DMS114 treated with DMSO at 0.1 percent for 48 hours (cell line): ENCODE measurements around the gene FRMD5.

Source experiments
- DNase-seq: peaks from one replicate; lab custom pipeline; 2025; ENCODE audit not compliant: unreplicated experiment; lab: John Stamatoyannopoulos, UW

FRMD5 gene

GRCh38 chr15:43981576-43981975 is 213.5 kb downstream of the FRMD5 start:
- no peak for DNase-seq

GRCh38 chr15:43977072-43977884 is 217.8 kb downstream of the FRMD5 start:
- no peak for DNase-seq

- DNase-seq: no peak
These were observed 219.3 kb downstream of the FRMD5 start for GRCh38 chr15:43975770-43976169.

- no peak for DNase-seq
These were observed 219.7 kb downstream of the FRMD5 start for GRCh38 chr15:43975326-43975725.

DNA sequence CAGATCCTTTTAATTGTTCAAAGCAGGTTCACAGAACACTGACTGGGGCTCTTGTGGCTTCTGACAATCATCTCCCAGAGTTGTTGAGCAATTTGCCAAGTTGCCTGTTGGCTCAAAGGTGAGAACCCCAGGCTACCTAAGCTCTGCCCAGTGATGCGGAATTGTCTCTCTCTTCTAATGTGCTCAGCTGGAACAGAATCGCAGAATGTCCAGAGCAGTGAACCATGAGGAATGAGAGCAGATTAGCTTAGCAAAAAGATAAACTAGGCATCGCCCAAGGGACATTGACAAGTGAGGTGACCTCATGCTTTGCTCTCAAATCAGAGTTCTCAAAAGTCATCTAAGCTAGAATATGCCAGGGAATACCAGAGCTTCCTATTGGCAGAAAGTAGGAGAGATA is 220.2 kb downstream of the FRMD5 start:
- no peak for DNase-seq

DNA sequence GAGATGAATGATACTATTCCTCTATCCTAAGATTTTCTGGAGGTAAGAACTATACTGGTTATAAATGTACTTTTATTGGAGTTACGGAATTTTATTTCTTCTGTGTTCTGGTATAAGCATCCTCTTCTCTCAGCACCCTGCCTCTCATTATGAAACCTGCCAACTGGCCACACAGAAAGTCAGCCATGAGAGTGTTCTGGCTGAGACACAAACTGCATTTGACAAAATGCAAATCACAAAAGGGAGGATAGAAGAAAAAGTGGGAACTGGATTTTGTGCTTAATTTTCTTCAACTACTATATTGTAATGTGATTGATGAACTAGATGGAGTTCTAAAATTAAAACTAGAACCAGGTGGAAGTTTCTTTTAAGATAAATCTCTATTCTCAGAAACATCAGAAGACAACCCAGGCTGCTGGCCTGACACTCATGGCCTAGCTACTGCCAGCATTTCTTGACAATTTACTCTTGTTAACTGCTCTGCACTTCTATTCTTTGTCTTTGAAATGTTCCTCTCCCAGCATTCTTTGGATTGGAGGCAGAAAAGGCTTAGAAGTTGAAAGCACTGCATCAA is 225.2 kb downstream of the FRMD5 start:
- DNase-seq: no peak

DNA sequence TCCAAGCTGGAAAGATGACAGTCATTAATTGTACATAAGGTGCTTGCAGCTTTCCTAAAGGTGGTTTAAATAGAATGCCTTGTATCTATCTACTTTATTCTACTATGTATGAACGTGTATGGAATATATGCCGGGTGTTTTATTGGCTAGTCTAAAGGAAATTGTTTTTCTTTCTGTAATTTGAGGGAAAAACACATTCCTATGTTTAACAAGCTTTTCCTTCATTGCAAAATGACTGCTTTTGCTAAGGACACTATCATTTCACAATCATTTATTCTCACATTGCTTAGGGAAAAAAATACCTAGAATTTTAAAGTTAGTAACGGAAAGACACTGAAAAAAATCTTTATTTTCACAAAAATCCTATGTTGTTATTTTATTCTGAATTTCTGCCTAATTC is 226.5 kb downstream of the FRMD5 start:
- no peak for DNase-seq

- DNase-seq: no peak
These were observed 228.4 kb downstream of the FRMD5 start for GRCh38 chr15:43966646-43967045.

DNA sequence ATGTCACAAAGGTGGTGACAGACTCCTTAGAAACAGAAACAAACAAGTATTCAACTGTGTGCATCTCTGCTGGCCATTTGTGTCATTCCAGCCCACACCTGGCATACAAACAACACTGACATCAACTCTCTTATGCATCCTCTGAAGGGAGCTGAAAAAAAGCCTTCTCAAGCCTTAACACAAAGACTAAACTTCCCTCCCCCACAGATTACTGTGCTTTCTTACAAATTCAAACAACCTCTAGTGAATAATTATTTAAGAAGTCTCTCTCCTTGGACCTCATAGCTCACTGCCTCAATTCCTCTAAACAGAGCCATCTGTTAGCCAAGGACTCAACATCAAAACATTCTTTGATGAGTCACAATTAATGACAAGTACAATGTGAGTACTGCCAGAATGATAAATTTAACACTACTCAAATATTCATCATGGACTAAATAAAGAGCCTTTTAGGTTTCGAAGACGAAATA is 236.2 kb downstream of the FRMD5 start:
- no peak for DNase-seq

- DNase-seq: no peak
These were observed 237.3 kb downstream of the FRMD5 start for GRCh38 chr15:43957724-43958123.

GRCh38 chr15:43955140-43955539 is 239.9 kb downstream of the FRMD5 start:
- DNase-seq: no peak

DNA sequence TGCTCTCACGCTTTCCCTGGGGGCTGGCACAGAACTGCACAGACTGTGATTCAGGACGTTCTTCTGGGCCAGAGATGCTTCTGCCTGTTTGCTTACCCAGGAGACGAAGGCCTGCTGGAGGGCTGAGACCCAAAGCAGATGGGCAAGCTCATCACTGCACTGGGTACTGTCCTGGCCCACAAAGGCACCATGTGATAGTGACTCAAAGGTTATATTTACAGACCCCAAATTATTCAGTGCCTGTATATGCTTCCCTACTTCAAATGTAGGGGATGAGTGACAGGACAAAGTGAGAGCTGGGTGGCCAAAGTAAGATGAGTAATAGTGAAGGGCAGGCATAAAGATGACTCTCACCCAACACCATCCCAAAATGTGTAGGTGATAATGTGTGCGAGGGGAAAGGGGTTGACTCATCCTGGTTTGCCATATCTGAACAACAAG is 240.9 kb downstream of the FRMD5 start:
- DNase-seq: no peak

- DNase-seq: no peak
These were observed 241.7 kb downstream of the FRMD5 start for GRCh38 chr15:43953402-43953801.

DNA sequence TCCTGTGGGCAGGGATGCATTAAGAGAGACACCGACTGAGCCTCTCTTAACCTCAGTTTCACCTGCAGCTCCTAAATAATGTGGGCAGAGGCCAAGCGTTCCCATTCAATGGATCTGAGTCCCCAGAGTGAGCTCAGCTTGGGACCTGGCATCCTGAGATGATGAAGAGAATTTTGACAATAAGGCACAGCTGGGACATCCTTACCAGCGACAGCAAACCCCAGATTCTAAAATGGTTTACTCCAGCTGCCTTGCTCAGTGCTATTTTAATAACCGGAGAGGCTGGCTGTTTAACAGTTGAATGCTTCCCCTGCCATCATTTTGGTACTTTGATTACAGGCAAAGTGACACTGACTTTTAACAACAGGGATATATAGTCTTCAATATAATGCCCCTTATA is 244.5 kb downstream of the FRMD5 start:
- DNase-seq: no peak

DNA sequence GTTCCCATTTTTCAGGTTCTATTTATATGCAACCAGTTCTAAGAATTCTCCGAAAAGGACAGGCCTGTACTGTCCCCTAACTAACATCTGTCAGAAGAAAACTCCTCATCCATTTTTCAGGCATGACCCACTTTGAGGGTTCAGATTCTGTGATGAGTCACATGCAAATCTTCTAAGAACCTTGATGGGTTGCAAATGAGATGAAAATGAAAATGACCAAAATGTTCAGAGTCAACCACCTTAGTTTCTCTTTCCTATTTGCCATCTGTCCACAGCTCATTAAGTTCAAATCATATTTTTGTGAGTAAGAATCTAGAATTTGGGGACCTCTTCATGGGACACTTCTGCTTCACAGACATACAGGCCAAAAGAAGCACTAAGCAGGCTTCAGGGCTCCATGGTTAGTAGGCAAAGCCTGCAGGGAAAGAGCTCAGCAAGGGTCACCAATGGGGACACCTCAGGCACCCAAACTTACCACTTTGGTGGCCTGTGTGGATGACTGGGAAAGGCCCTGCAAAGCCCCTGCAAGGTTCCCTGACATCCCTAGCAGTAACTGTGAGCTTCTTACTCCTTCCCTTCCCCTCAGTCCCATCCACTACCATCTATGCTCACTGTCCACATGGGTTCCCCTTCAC is 246.3 kb downstream of the FRMD5 start:
- DNase-seq: no peak

DNA sequence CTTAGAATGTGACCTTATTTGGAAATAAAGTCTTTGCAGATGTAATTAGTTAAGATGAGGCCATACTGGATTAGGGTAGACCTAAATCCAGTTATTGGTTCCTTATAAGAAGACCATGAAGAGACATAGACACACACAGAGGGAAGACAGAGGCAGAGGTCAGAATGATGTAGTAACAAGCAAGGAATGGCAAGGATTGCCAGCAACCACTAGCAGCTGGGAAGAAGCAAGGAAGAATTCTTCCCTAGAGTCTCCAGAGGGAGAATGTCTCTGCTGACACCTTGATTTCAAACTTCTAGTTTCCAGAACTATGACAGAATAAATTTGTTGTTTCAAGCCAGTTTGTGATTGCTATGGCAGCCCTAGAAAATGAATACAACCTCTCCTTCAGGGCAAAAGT is 251.6 kb downstream of the FRMD5 start:
- no peak for DNase-seq

DNA sequence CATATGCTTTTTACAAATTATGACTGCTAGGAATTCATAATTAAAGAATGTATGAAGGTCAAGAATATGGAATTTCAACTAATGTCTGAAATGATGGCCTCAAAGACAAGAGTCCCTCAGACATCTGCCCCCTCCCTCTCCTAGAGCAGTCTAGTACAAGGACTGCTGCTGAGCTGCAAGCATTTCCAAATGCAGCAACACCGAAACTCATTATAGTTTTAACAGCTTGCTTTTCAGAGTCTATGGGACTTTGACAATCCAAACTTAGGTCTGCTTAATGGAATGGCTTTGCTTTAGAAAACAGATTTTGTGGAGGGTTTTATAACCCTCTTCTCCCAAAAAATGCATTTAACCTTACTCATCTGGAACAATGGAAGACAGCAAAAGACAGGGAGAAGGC is 252.9 kb downstream of the FRMD5 start:
- DNase-seq: no peak

DNA sequence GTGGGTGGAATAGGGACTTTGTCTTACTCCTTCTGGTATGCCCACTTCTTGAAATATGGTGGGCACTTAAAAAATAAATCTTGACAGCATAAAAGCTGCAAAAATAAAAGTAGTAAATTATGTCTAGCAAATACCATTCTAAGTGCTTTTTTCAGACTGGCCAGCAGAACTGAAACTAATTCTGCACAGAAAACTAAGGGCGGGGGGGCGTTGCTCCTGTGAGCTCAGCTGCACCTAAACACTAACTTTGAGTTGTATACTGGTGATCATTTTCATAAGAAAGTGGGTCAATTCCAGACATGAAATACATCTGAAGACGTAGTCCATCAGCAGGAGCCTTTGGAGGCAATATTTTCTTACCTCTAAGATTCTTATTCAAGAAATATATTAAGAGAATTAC is 253.5 kb downstream of the FRMD5 start:
- DNase-seq: no peak

DNA sequence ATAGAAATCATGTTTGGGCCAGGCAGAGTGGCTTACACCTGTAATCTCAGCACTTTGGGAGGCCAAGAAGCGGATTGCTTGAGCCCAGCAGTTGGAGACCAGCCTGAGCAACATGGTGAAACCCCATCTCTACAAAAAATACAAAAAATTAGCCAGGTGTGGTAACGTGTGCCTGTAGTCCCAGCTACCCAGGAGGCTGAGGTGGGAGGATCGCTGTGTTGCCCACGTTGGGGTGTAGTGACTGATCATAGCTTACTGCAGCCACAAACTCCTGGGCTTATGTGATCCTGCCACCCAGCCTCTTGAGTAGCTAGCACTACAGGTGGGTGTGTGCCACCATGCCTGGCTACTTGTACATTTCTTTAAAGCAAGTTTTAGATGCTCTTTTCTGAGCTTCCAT is 254.0 kb downstream of the FRMD5 start:
- no peak for DNase-seq

DNA sequence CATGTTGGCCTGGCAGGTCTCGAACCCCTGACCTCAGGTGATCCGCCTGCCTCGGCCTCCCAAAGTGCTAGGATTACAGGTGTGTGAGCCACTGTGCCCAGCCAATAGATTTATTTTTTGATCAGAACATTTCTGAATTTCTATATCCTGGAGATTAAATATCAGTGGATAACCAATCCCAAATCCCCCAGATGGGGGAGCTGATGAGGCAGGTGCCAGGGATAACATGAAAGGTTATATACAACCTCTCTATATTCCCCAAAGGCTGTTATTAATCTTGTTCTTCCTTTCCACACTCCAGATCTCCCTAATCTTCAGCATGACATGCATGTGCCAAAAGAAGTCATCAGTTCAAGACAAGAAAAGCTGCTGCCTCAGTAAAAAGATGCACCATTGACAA is 256.0 kb downstream of the FRMD5 start:
- DNase-seq: no peak

DNA sequence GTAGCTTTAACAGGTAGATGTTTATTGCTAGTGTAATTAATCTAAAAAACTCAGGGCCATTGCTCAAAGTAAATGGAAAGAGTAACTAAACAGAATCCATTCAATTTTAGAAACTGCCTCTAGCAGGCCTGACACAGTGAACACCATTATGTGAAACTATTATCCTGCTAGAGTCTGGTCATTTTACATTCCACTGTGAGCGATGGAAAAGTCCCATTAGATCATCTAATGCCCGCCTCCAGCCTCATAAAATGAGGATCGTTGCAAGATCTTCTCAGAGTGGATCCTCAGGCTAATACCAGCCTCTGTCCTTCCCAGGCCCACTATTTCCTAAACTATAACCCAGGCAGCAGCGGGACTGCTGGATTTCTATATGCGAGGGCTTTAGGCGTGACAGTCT is 260.6 kb downstream of the FRMD5 start:
- DNase-seq: no peak

DNA sequence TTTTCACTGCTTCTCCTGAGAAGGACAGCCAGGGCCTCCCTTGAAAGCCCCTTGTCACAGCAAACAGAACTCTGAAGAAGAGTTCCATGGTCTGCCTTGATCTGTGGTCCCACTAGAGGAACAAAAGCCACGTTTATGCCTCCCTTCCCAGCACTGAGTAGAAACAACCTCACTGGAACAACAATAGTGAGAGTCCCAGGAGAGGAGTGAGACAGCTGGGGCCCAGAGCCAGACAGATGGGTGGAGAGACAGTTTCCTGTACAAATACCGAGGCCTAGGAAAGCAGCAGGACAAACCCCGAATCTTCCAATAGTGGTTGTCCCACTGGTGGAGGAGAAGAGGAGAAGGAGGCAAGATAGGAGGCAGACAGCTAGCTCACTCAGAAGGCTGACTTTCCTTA is 262.2 kb downstream of the FRMD5 start:
- no peak for DNase-seq
